ENCODE measurements around the gene ETNPPL. TPM values are rescaled to one million over a fixed set of nuclear protein-coding genes. Genes with fewer than 3 reads are reported as not detected.

The ETNPPL gene
- total and polyA plus RNA-seq, 9 of the 15 experiments (the other 6 are each of a cell fraction or from before 2014, with no cell fraction given) = 0.06 to 0.14 TPM; not detected in 7

GRCh38 chr4:108763226-108763593 is 357 bp upstream of the ETNPPL start:
- BruUV-seq (replicated peaks) = no TSS peak
- H2AFZ ChIP-seq (ENCODE audit: low read depth, low read length) = peak overlapping the region; percentile 75
- CTCF ChIA-PET (ENCODE audit: low intra/inter-chr PET ratio) = no interaction called here
- no peaks in the 10 kb centered on the region for H3K9me3 ChIP-seq (replicated peaks; ENCODE audit: control insufficient read depth, insufficient read depth, low read depth, low read length)
- H4K20me1 ChIP-seq (replicated peaks; ENCODE audit: control insufficient read depth, insufficient read depth, low read length) = no peaks in the 10 kb centered on the region
- no peak overlapping the region for H3K27ac ChIP-seq (ENCODE audit: extremely low read depth, low read depth, low read length)
- ATAC-seq = peak; percentile 75
- intact Hi-C loops (cut with micrococcal nuclease) (no loop called here), in situ Hi-C loops (cut with MboI) (no loop called here)
- peaks cover 0 to 11% of the 10 kb centered on the region in 2 experiments; a peak in 3 of 5 replicates for H3K4me1 ChIP-seq (replicated peaks in 1 of 2; ENCODE audit: control insufficient read depth in 2 of 2, insufficient read depth in 2 of 2, low read length in 2 of 2)
- H3K79me2 ChIP-seq (ENCODE audit: control insufficient read depth, insufficient read depth, low read length) = no peaks in the 10 kb centered on the region
- WGBS (ENCODE audit: insufficient coverage, low coverage, missing lambda C conversion rate) = 3% methylated on average over 10 of the region's 11 CpGs
- peaks cover 24 to 28% of the 10 kb centered on the region in 2 experiments for H3K27me3 ChIP-seq (ENCODE audit: control insufficient read depth in 2 of 2, insufficient read depth in 2 of 2, low read length in 2 of 2)
- peak overlapping the region; percentile 20 for H3K4me3 ChIP-seq
- FAIRE-seq = no peak
- H3K9me1 ChIP-seq (ENCODE audit: control insufficient read depth, insufficient read depth, low read length) = no peaks in the 10 kb centered on the region
- H3K4me2 ChIP-seq (ENCODE audit: insufficient read depth, low read length) = peak overlapping the region; percentile 72
- H3K9ac ChIP-seq (ENCODE audit: insufficient read depth in 1 of 2, low read depth in 2 of 2, low read length in 2 of 2) = peak overlapping the region in 1 of 2 experiments; percentile 2; a peak in 2 of 4 replicates
- no peaks in the 10 kb centered on the region for H3K36me3 ChIP-seq (ENCODE audit: control insufficient read depth, insufficient read depth, low read length)
- POLR2A ChIA-PET = no interaction called here
- DNase-seq (ENCODE audit: extremely low read depth in 1 of 4, low spot score in 3 of 4) = peak in 2 of 4 experiments; percentile 29 to 40
- TF ChIP-seq MEIS2 (IDR thresholded peaks at IDR 0.05; ENCODE audit: partially characterized antibody) = peak; percentile 20
- TF ChIP-seq PBX2 (CRISPR knock-in tag; IDR thresholded peaks at IDR 0.05; ENCODE audit: low read depth) = no peak
- TF ChIP-seq PBX2 (tag; conservative IDR thresholded peaks at IDR 0.05; ENCODE audit: low read depth) = no peak
- TF ChIP-seq ZSCAN29 (IDR thresholded peaks at IDR 0.05) = peak; percentile 95
- peak; percentile 29; the same call in 1 of the 2 replicates for TF ChIP-seq ARID1B (IDR thresholded peaks at IDR 0.05)
- TF ChIP-seq, protein P1, sequence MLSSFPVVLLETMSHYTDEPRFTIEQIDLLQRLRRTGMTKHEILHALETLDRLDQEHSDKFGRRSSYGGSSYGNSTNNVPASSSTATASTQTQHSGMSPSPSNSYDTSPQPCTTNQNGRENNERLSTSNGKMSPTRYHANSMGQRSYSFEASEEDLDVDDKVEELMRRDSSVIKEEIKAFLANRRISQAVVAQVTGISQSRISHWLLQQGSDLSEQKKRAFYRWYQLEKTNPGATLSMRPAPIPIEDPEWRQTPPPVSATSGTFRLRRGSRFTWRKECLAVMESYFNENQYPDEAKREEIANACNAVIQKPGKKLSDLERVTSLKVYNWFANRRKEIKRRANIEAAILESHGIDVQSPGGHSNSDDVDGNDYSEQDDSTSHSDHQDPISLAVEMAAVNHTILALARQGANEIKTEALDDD (IDR thresholded peaks at IDR 0.05) = peak; percentile 76
- no peak for TF ChIP-seq EP300 (IDR thresholded peaks at IDR 0.05; ENCODE audit: low read length)
- TF ChIP-seq, protein P2, sequence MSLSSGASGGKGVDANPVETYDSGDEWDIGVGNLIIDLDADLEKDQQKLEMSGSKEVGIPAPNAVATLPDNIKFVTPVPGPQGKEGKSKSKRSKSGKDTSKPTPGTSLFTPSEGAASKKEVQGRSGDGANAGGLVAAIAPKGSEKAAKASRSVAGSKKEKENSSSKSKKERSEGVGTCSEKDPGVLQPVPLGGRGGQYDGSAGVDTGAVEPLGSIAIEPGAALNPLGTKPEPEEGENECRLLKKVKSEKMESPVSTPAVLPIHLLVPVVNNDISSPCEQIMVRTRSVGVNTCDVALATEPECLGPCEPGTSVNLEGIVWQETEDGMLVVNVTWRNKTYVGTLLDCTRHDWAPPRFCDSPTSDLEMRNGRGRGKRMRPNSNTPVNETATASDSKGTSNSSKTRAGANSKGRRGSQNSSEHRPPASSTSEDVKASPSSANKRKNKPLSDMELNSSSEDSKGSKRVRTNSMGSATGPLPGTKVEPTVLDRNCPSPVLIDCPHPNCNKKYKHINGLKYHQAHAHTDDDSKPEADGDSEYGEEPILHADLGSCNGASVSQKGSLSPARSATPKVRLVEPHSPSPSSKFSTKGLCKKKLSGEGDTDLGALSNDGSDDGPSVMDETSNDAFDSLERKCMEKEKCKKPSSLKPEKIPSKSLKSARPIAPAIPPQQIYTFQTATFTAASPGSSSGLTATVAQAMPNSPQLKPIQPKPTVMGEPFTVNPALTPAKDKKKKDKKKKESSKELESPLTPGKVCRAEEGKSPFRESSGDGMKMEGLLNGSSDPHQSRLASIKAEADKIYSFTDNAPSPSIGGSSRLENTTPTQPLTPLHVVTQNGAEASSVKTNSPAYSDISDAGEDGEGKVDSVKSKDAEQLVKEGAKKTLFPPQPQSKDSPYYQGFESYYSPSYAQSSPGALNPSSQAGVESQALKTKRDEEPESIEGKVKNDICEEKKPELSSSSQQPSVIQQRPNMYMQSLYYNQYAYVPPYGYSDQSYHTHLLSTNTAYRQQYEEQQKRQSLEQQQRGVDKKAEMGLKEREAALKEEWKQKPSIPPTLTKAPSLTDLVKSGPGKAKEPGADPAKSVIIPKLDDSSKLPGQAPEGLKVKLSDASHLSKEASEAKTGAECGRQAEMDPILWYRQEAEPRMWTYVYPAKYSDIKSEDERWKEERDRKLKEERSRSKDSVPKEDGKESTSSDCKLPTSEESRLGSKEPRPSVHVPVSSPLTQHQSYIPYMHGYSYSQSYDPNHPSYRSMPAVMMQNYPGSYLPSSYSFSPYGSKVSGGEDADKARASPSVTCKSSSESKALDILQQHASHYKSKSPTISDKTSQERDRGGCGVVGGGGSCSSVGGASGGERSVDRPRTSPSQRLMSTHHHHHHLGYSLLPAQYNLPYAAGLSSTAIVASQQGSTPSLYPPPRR (CRISPR knock-in tag; IDR thresholded peaks at IDR 0.05; ENCODE audit: borderline replicate concordance) = no peak
- 0 out of 2 replicates have a peak, but pooled peaks have one; percentile 6 for TF ChIP-seq CBFA2T2 (conservative IDR thresholded peaks at IDR 0.05)
